NCI-H1417 (cell line): ENCODE data around the gene FH.
A peak's percentile ranks its signal among the peaks of the same experiment; 100 is the strongest.

Source experiments
- DNase-seq, 3 experiments: peaks; one replicate each; lab custom pipeline; 2025; lab: John Stamatoyannopoulos, UW

FH gene

DNA sequence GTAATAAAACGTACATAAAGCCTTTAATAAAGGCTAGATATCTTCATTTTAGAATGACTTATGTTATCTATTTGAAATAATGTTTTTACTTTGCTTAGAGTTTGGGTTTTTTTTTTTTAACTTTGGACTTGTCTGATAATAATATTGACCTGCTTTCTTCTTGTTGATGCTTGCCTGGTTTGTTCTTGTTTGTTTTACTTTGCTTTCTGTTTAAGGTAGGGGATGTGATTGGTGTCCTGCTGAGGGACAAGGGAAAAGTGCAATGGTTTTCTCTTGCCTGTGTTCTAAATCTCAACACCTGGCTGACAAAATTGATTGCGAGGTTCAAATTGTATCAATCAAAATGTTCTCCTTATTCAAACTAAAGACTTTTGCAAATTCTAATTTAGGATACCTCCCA is 2.2 kb upstream of the FH start:
- DNase-seq = no peak

GRCh38 chr1:241520080-241520465 is 518 bp upstream of the FH start:
- no peak for DNase-seq

GRCh38 chr1:241518476-241519307 is 863 bp downstream of the FH start:
- peak in 1 of 3 experiments; percentile 64 for DNase-seq

GRCh38 chr1:241513378-241513777 is 6.2 kb downstream of the FH start:
- DNase-seq = peak in 1 of 3 experiments; percentile 6

DNA sequence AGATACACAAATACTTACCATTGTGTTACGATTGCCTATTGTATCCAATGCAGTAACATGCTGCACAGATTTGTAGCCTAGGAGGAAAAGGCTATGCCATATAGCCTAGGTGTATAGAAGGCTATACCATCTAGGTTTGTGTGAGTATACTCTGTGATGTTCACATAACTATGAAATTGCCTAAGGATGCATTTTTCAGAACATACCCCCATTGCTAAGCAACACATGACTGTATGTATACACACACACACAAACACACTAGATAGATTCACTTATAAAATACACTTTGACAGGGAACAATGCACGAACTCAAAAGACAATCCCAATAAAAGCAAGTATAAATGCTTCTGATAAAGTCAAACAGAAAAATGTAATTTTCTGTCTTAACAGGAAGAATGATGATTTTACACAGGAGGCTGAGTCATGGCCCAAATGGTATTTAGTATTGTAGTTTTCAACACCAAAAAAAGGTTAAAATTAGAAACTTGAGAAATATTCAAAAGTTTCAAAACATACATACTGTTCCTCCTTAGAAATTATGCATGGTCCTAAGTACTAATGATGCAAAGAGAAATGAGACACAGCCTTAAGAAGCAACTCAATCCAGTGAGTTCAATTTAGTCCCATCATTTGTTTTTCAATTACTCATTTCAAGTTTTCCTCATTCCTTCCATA is 12.2 kb downstream of the FH start:
- DNase-seq = no peak

GRCh38 chr1:241503444-241503843 is 16.1 kb downstream of the FH start:
- DNase-seq = no peak

- peak; percentile 3 to 72 (median 7) for DNase-seq
Measured at GRCh38 chr1:241499910-241500309, 19.6 kb downstream of the FH start.

- DNase-seq = no peak
Measured at GRCh38 chr1:241495741-241496140, 23.8 kb downstream of the FH start.

DNA sequence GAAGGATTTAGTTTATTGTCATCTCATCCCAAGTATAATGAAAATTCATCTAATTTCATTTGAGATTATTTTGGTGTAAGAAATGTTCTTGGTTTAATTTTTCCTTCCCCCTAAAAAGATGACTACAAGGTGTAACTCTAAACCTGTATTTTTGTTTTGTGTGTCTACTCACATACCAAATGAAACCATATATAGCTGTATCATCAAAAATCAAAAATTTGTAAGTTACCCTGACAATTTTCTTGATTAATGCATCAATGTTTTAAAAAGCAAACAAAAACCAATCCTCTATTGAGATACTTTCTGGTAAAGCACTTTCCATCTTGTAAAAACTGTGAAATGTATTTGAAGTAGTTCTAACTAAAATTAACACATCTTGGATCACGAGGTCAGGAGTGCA is 30.8 kb downstream of the FH start:
- DNase-seq = no peak

- peak; percentile 1 to 57 (median 30) for DNase-seq
Measured at GRCh38 chr1:241485554-241485992, 34.0 kb downstream of the FH start.

DNA sequence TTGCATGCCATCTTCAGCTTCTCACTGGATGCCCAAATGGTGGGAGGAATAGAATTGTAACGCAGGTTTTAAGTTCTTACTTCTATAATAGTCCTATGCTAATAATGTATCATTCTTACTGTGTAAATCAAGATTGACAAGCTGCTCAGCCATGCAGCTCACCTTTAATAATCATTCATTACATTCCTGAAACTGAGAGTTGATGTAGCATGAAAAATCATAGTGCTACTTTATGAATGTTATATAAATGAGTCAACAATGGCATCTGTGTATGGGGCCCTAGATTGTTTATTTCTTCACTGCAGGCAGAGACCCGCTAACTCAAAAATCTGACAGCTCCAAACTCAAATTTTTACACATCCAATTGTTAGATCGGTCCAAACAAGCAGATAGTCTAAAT is 34.4 kb downstream of the FH start:
- no peak for DNase-seq

DNA sequence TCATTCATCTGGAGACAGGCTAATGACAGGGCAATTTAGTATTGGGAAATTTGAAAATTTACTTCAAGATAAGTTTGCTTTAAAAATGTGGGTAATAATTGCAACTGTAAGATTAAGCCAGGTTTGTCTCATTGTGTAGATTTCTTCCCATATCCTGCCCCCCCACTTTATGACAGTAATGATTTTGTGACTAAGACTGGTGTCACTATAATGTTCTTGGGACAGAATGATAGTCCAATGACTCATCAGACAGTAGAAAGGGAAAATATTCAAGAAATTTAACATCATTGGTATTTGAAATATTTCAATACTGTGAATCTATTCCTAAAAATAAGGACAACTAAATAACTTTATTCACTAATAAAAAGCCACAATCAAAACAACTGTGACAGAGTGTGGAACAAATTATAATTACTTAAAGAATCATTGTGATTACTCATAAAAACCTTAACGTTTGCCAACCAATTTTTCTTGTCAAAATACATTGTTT is 36.7 kb downstream of the FH start:
- DNase-seq = no peak

GRCh38 chr1:241479294-241479693 is 40.3 kb downstream of the FH start:
- DNase-seq = no peak

GRCh38 chr1:241475671-241476070 is 43.9 kb downstream of the FH start:
- DNase-seq = no peak

DNA sequence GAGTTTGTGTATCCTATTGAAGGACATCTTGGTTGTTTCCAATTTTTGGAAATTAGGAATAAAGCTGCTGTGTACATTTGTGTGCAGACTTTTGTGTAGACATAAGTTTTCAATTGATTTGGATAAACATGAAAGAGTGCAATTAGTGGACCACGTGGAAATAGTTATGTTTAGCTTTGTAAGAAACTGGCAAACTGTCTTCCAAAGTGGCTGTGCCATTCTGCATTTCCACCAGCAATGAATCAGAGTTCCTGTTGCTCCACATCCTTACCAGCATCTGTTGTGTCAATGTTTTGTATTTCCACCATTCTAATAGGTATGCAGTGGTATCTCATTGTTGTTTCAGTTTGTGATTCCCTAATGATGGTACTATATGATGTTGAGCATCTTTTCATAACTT is 46.5 kb downstream of the FH start:
- DNase-seq = no peak

- DNase-seq = no peak
Measured at GRCh38 chr1:241470908-241471590, 48.5 kb downstream of the FH start.

- DNase-seq = no peak
Measured at GRCh38 chr1:241470361-241470760, 49.2 kb downstream of the FH start.

- DNase-seq = no peak
Measured at GRCh38 chr1:241465673-241466072, 53.9 kb downstream of the FH start.

- DNase-seq = no peak
Measured at GRCh38 chr1:241464985-241465384, 54.6 kb downstream of the FH start.

GRCh38 chr1:241462391-241462790 is 57.2 kb downstream of the FH start:
- no peak for DNase-seq

DNA sequence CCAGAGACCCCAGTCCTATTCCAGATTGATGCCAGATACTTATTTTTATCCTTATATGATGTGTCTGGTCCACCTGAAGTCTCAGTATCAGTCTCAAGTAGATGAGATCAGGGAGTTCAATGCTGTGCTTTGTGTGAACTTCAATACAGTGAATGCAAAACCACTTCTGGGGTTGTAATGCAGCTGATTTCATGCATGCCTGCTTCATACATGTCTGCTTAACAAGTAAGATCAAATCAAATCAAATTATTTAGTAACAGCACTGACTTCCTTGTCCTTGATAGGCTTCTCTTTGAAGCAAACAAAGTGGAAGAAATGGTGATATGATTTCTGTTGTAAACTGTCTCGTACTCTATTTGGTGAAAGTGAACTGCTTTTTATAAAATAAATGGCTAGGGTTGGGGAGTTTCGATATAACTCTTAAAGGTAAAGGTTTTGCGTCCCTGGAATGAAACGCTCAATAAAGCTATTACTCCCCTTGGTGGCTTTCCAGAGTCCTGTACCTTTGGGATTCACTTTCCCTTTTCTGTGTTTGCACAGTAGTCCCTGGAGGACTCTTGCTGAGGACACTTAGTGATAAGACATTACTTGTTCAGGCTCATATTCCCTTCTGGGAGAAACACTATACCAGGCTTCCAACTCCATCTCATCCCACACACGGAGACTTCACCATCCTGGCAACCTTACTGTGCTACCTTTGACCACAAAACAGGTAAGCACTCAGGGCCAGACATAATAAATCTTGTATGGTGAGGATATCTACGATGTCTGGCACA is 59.3 kb downstream of the FH start:
- DNase-seq = peak in 1 of 3 experiments; percentile 83
